Muscle of arm (tissue), 12 donors: ENCODE measurements around the gene PPM1L. TPM values are rescaled to one million over a fixed set of nuclear protein-coding genes. Genes with fewer than 3 reads are reported as not detected.

Source experiments
- DNase-seq: peaks from one replicate; pipeline ENCODE4 v3.0.0-alpha.2; 2013
- polyA plus RNA-seq, 12 donors: library from polyadenylated mRNA; unstranded; fragments of 120-200 nt; gene quantifications; one replicate each; pipeline ENCODE4 v1.2.1, GENCODE V29; 2013; ENCODE audit not compliant: insufficient read length in 12 of 12

The PPM1L gene
- polyA plus RNA-seq, 12 donors = 7.3 to 14.3 (median 11.3) TPM; not detected in 1

DNA sequence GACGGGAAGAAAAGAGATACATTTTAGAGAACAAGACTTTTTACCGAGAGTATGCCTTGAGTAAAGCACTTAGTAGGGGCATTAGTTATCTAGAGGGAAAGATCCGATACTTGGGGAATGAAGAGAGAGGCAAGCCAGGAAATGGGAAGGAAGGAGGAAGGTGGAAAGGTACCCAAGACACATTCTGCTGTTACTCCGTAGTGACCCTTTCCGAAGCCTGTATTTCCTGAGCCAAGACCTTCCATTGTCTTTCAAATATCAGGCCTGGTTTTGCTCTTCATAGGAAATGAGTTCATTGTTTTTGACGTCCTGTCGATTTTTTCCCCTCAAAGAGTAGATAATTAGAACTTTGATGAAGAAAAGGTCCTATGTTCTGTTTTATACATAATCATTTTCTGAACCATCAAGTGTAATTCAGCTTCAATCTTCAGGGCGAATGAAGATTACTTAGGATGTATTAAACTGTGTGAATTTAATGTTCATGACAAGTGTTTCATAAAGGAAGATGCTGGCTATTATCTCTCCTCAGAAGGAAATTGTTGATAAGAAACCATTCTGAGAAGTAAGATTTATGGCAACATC is 95.7 kb downstream of the PPM1L start:
- no peak for DNase-seq

DNA sequence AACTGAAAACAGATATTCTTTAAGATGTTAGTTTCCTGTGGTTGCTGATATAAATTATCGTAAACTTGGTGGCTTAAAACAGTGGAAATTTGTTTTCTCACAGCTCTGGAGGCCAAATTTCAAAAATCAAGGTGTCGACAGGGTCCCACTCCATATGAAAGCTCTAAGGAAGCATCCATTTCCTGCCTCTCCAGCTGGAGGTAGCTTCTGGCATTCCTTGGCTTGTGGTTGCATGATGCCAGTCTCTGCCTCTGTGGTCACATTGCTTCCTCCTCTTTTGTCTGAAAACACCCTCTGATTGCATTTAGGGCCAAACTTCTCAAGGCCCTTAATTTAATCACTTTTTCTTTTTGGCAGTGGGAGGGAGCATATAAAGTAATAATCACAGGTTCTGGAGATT is 96.8 kb downstream of the PPM1L start:
- no peak for DNase-seq

DNA sequence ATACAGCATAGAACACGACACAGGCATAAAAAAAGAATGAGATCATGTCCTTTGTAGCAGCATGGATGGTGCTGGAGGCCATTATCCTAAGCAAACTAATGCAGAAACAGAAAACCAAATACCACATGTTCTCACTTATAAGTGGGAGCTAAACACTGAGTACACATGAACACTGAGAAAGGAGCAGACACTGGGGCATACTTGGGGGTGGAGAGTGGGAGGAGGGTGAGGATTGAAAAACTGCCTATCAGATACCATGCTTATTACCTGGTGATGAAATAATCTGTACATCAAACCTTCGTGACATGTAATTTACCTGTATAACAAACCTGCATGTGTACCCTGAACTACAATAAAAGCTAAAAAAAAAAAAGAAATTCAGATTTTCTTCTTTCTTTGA is 100.4 kb downstream of the PPM1L start:
- no peak for DNase-seq

DNA sequence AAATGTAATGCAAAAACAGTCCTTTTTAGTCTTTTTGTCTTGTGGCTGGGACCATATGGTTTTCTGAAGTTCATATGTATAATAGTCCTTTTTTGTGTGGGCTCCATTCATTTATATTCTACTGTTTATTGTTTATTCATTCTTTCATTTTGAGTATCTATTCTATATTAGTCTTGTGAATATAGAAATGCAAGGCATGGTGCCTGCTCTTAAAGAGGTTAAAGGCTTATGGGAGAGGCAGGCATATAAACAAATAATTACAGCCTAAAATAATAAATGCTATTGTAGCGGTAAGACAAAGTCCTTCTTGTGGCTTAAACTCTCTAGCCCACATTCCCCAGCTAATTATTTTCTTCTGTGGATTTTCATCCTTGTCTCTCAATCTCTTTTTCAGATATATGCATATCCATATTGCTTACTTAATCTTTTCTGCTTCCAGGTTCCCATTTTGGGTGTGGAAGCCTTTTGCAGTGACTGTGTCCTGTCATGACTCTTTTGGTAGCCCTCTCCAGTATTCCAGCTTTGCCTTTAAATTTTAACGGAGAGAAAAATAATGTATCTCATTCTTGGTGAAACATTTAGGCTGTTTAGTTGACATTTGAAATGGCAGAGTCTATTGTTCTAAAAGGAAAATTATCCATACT is 101.6 kb downstream of the PPM1L start:
- no peak for DNase-seq

DNA sequence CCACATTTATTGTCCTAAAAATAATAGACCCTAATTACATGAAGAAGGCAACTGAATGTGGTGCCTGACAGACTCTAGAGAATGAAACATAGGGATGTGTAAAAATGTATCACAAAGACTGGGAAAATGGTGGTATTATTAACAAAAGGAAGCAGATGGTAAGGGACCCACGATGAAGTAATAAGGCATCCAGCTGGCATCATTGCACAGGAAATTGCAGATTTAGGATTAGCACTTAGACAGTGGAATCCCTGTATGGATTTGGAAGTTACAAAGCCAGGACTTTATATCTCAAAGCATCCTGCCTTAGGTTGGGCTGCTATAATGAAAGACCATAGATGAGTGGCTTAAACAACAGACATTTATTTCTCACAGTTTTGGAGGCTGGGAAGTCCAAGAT is 104.3 kb downstream of the PPM1L start:
- no peak for DNase-seq

DNA sequence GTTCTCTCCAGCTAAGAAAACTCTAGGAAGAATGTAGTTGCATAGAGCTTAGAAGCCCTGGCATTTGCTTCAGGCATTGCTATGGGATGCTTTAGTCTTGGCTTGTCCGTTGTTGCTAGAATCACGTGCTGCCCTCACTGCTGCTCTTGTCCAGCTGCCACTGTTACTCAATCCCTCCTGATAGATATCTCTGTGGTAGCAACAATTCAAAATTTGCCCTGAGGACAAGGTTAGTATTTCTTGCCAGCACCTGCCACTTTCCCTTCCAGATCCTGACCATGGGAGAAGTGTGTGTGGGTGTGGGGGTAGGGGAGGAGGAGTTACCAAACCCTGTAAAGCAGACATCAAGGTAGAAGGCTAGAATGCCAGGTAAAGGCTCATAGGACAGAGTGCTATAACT is 113.8 kb downstream of the PPM1L start:
- DNase-seq = peak; percentile 32

DNA sequence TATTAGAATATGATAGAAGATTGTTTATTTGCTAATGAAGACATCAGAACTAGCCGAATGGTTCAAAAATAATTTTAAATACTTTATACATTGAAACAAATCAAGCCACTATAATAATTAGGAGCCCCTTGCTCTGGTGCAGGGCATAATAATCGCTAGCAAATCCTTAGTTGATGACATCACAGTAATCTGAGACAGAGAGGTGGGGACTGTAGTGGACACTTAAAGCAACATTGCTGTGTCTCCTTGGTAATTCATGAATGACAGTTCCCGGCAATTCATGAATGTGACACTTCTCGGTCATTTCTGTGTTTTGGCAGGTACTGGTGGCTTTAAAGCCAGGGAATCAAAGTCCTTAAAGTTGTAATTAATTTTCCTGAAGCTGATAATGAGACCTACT is 114.3 kb downstream of the PPM1L start:
- peak; percentile 19 for DNase-seq

DNA sequence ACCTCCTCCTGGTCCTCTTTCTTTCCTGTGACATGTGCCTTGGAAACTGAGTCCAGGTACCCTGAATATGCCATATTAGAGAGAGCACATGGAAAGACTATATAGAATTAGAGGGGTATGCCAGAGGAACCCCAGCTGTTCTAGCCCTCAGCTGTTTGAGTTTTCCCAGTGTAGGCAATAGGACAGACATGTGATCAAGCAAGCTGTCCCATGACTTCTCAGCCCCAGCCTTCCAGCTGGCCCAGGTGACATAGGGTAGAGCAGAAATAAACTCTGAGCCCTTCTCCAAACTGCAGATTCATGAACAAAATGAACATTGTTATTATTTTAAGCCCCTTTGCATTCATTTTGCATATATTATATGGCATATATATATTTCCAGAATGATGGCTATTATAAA is 118.7 kb downstream of the PPM1L start:
- DNase-seq = no peak

DNA sequence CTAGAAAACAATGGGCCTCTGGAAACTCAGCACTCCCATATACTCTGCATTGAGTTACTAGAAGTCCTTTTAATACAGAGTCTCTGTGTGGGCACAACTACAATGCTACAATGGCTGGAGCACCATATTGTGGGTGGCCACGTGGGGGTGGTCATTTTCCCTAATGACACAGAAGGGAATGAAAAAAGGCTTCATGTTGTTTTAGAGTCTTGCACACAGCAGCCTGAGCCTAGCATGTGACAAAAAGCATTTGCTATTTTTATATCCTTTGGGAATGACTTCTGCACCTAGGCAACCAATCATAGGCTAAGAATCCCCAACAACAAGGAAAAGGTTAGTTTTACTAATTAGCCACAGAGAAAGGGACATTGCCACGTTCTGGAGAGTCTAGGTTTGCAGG is 120.6 kb downstream of the PPM1L start:
- no peak for DNase-seq

DNA sequence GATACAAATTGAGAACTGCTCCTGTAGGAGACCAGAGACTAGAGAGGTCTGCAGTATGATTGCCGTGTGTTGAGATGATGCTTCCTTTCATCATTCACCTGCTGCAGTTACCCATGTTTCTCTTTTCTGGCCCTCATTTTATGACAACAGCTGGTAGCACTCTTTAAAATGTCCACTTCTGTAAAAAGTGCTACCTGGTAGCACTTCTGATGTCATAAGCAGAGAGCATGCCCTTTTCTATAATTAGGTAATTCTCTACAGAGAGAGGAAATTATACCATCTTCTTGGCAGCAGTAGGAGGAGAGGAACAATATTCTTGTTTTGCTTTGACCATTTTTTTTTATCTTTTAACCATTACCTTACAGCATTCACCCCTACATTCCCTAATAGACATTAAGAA is 123.8 kb downstream of the PPM1L start:
- DNase-seq = no peak

DNA sequence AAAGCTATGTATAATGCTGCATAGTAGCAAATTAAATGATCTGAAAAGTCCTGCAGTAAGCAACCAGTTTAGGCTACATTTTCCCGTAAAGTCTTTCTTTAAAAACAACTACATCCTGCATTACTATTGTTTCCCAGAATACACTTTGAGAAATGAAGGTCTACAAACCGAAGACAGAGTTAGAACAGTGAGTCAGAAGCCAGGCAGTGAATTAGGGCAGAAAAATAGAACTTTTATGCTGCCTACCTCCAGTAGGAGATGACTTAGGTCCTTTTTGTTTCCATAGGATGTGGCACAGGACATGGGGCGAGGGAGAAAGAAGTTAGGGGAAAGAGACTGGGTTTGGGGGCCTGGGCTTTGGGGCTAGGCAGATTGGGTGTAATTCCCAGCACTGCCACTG is 127.3 kb downstream of the PPM1L start:
- DNase-seq = no peak

DNA sequence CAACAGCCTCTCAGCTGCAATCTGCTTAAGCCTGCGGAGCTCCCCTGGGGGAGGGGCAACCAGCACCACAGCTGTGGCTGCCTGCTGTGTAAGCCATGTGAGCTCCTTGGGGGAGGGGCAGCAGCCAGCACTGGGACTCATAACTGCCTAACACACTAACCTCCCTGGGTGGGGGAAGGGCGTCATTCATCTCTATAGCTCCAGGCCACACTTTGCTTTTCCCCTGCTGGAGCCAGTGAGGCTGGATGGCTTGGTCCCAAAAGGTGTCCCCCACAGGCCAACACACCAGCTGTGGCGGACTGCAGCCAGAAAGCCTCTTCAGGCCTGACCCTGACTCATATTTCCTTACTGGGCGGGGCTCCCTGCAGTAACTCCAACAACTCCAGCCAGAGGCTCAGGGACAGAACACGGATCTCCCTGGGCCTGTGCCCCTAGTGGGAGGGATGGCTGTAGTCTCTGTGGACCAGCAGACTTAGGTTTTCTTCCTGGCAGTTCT is 129.8 kb downstream of the PPM1L start:
- peak; percentile 77 for DNase-seq

DNA sequence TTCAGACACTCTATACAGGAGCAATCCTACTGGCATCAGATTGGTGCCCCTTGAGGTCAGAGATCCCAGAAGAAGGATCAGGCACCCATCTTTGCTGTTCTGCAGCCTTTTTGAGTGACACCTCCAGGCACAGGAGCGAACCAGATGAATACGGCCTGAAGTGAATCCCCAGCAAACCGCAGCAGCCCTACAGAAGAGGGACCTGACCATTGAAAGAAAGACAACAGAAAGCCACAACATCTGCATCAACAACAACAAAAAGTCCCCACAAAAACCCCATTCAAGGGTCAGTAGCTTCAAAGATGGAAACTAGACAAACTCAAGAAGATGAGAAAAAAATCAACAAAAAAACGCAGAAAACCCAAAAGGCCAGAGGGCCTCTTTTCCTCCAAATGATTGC is 130.4 kb downstream of the PPM1L start:
- no peak for DNase-seq

DNA sequence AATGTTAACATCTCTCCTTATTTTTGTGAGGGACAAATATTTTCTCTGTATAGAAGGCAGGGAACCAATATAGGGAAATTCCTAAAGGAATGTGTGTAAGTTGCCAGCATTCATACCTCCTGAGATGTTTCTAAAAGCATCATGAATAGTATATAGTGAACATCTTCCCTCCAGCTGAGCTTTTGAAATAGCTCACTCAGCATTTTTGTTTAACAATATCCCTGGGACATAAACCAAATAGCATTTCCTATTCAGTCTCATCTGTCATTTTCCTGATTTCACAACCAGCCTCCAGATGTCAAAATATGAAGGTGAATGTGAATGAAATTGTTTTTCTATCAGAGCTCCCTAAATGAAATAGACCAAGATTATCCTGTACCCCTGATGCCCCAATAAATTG is 137.2 kb downstream of the PPM1L start:
- no peak for DNase-seq

DNA sequence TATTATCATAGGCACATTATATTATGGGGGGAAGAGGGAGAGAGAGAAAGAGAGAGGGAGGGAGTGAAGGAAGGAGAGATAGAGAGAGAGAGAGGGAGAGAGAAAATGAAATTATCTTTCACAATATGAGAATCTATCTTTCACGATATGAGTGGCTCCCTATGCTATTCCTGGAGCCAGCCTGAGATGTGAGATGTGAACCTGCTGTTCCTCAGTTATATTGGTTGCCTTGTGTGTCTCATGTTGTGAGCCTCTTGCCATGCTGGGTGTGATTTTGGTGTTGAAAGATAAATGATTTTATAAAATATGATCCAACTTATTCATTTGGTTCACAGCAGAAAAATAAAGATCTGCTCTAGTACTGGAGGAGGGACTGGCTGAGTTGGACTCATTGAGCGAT is 148.7 kb downstream of the PPM1L start:
- no peak for DNase-seq

DNA sequence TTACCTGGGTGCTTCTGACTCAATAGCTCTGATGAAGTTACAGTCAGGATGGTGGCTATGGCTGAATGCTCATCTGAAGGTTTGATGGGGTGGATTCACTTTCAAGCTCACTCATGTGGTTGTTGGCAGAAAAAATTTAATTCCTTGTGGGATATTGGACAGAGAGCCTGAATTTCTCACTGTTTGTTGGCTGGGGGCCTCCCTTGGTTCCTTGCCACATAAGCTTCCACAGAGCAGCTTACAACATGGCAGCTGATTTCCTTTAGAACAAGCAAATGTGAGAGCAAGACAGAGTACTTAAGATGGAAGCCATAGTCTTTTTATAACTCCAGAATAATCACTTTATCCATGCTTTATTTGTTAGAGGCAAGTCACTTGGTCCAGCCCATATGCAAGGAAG is 150.6 kb downstream of the PPM1L start:
- DNase-seq = no peak

DNA sequence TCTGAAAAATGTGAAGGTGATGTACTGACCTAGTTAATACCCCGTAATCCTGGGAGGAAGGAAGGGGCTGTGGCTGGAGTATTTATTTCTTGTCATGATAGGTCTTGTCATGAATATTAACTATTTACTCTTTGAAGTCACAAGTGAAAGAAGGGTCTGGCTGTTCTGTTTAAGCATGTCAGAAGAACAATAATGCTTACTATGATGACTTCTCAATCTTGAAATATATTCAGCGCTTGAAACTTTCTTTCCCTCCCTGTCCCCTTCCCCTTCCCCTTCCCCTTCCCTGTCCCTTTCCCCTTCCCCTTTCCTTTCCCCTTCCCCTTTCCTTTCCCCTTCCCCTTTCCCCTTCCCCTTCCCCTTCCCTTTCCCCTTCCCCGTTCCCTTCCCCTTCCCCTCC is 153.9 kb downstream of the PPM1L start:
- no peak for DNase-seq

DNA sequence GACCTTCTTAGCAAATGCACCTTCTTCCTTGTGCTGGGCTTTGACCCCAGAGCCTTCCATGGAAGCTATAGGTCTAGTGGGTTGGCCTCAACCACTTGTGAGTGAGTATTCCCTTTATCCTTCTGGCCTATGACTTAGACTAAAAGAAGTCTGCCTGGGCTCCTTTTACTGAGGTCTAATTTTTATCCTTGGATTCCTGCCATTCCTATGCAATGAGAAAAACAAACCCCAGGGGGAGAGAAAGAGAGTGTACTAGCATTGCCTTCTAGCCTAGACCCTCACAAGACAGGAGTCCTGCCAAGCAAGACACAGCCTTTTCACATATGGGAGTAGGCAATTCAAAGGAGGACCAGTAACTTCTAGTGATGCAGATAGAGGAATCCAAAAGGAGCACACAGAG is 155.4 kb downstream of the PPM1L start:
- DNase-seq = no peak

DNA sequence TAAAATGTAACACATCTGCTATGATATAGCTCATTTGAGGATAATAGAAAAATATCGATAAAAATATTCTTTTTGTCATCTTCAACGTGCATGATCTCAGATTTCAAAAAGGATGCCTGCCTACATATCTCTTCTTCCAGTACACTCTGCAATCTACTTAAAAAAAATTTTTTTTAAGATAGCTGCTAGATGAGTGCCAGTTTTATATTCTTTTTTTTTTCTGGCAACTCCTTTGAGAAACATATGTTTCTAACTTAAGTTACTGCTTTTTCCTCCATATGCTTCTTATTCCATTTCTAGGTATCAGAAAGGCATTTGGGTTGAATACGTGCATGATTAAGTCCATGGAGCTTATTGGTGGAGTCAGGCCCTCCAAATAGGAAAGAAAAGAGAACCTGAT is 160.4 kb downstream of the PPM1L start:
- DNase-seq = no peak

DNA sequence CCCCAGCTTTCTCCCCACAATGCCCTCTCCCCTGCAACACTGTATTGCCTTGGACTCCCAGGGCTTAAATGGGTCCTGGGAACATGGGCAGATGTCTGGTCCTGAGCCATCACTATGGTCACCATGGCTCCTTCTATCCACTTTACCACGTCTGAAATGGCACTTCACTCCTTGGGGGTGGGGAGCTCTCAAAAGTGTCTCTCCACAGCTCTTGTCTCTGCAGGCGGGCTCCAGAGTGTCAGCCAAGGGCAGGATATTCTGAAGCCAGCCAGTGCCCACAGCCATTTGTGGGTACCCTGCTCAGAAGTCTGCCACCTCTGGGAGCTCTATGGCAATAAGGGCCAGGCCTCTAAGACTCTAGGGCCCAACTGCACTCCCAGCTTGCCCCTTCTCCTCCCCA is 163.9 kb downstream of the PPM1L start:
- DNase-seq = no peak

DNA sequence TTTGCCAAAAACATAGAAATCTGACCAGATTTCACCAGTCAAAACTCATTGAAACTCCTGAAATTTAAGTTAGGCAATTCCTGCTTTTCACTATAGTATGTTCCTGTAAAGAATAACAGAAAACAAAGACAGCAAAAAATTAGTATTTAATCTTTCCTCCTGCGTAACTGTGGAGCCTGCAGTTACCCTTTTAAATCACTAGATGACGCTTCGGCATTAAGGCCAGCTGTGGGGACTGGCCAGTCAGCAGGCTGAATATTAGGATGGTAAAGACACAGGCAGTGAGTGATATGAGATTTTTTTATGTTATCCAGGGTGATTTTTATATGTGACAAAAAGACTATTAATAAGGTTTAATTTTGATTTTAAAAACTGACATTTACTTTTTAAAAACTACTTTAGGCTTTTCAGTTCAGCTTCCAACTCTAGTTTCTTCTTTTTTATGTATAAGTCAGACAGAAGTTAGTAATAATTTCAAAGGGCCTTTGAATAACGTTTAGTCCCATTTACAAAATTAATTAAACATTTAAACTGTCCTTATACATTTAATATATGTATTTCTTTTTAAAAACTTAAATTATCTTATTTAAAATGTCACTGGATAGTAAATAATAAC is 165.1 kb downstream of the PPM1L start:
- peak; percentile 49 for DNase-seq

DNA sequence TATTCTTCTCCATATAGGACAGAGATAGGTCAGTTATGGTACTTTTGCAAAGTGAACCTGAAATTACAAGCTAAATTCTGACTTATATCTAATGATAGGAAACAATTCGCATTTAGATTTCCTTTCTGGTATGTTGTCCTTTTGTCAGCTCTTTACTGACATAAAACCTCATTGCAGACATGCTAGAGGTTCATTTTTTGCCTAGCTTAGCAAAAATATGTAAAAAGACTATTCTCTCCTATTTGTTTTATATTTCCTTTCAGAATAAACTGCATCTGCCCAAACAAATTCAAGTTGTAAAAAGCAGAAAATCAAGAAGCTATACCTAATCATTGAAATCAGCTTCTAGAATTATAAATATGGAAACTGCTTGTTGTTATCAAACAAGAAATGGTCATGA is 168.7 kb downstream of the PPM1L start:
- DNase-seq = no peak

DNA sequence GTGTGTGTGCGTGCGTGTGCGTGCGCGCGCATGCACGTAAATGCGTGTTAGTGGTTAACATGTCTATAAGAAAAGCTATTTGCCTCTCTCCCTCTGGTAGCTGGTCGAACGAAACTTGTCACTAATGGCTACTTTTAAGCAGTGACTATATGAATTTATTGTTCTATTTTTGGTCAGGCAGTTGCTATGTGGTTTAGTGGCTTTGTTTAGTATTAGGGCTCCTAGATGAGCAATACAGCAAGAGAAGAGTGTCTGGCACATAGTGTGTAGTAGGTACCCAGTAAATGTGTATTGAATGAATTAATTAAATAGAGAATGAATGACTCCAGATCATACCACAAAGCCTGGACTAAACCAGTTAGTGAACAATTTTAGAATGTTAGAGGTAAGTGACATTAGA is 171.6 kb downstream of the PPM1L start:
- DNase-seq = no peak
